HepG2 (cell line): Measurements from ENCODE around the gene ZNF79. TPM values are rescaled to one million over a fixed set of nuclear protein-coding genes. Genes with fewer than 3 reads are reported as not detected.
A peak's percentile ranks its signal among the peaks of the same experiment; 100 is the strongest.

Experiments
- ARNTL ChIP-seq: sonication (generic); formaldehyde crosslinking; IDR thresholded peaks from 2 replicates; pipeline ENCODE4 v1.4.0; 2020; ENCODE audit warnings: mild to moderate bottlenecking, missing genetic modification reagents
- CC2D1A ChIP-seq: sonication (generic); formaldehyde crosslinking; IDR thresholded peaks from 2 replicates; pipeline ENCODE4 v1.8.1; 2023; ENCODE audit warnings: mild to moderate bottlenecking, missing genetic modification reagents
- FLYWCH1 ChIP-seq: sonication (generic); formaldehyde crosslinking; IDR thresholded peaks from 2 replicates; pipeline ENCODE4 v1.8.1; 2023; ENCODE audit warnings: mild to moderate bottlenecking, missing genetic modification reagents
- HNRNPL ChIP-seq: fragments of 200-400 bp; formaldehyde crosslinking; IDR thresholded peaks from 2 replicates; pipeline ENCODE4 v1.6.1; 2017; ENCODE audit warnings: mild to moderate bottlenecking, low read depth, low read length
- NFIB ChIP-seq: sonication (generic); formaldehyde crosslinking; IDR thresholded peaks from 2 replicates; pipeline ENCODE4 v1.9.0; 2021; ENCODE audit warnings: missing genetic modification reagents, mild to moderate bottlenecking, borderline replicate concordance
- NONO ChIP-seq, 2 experiments: fragments of 450-650 bp in 1 of 2; sonication (generic) in 1 of 2; formaldehyde crosslinking in 1 of 2; IDR thresholded peaks in 1 of 2; conservative IDR thresholded peaks in 1 of 2; 2 replicates each; pipeline versions ENCODE4 v1.6.1 to v1.8.0; 2017 to 2022; ENCODE audit warnings: mild to moderate bottlenecking in 1 of 2, missing genetic modification reagents in 1 of 2, moderate library complexity in 1 of 2
- ONECUT2 ChIP-seq: sonication (generic); formaldehyde crosslinking; IDR thresholded peaks from 2 replicates; pipeline ENCODE4 v1.4.0; 2020; ENCODE audit warnings: missing genetic modification reagents
- POLR2AphosphoS2 ChIP-seq: IDR thresholded peaks from 2 replicates; pipeline ENCODE4 v1.6.1; 2011; ENCODE audit warnings: low read depth, low read length, improper control_type of control experiment
- POLR2AphosphoS5 ChIP-seq: IDR thresholded peaks from 2 replicates; pipeline ENCODE4 v1.6.1; 2012; ENCODE audit warnings: low read depth, low read length
- PRMT3 ChIP-seq: sonication (generic); formaldehyde crosslinking; IDR thresholded peaks from 2 replicates; pipeline ENCODE4 v1.8.1; 2022; ENCODE audit warnings: low read depth, mild to moderate bottlenecking, moderate library complexity, missing genetic modification reagents, borderline replicate concordance
- RNF2 ChIP-seq: fragments of 450-650 bp; conservative IDR thresholded peaks from 2 replicates; pipeline ENCODE4 v1.6.1; 2016; ENCODE audit warnings: low read depth
- SIN3A ChIP-seq: IDR thresholded peaks from 2 replicates; pipeline ENCODE4 v1.6.1; 2011; ENCODE audit warnings: low read depth, mild to moderate bottlenecking, control low read depth, low read length, borderline replicate concordance
- SMAD1 ChIP-seq: sonication (generic); formaldehyde crosslinking; IDR thresholded peaks from 2 replicates; pipeline ENCODE4 v1.4.0; 2020; ENCODE audit warnings: missing genetic modification reagents, low read depth, mild to moderate bottlenecking, borderline replicate concordance
- SMAD3 ChIP-seq: sonication (generic); formaldehyde crosslinking; IDR thresholded peaks from 2 replicates; pipeline ENCODE4 v1.4.0; 2020; ENCODE audit warnings: missing genetic modification reagents
- TGIF2 ChIP-seq: IDR thresholded peaks from 2 replicates; pipeline ENCODE4 v1.6.1; 2016; ENCODE audit warnings: control low read depth, missing compliant biosample characterization
- ZNF543 ChIP-seq: sonication (generic); formaldehyde crosslinking; IDR thresholded peaks from 2 replicates; pipeline ENCODE4 v1.4.0; 2020; ENCODE audit warnings: mild to moderate bottlenecking, missing genetic modification reagents
- ZNF768 ChIP-seq: sonication (generic); formaldehyde crosslinking; IDR thresholded peaks from 2 replicates; pipeline ENCODE4 v1.4.0; 2020; ENCODE audit warnings: missing genetic modification reagents
- ZSCAN31 ChIP-seq: sonication (generic); formaldehyde crosslinking; IDR thresholded peaks from 2 replicates; pipeline ENCODE4 v1.5.0; 2020; ENCODE audit warnings: low read depth, mild to moderate bottlenecking, missing genetic modification reagents
- polyA plus RNA-seq, 8 experiments: library from polyadenylated mRNA; depleted of rRNA in 3 of 8; stranded (reverse) in 7 of 8; unstranded in 1 of 8; fragments of >200 nt; fragmentation: Illumina TruSeq in 4 of 8; extraction: Trizol in 4 of 8; gene quantifications; 2 replicates each; pipeline versions ENCODE4 v1.2.1 to v1.2.3, GENCODE V29; 2011 to 2016; ENCODE audit warnings: low read depth in 4 of 8, missing spikeins in 1 of 8, mixed read lengths in 1 of 8; ENCODE audit not compliant: insufficient read depth in 1 of 8
- total RNA-seq, 5 experiments: library from RNA; depleted of rRNA; stranded (reverse); fragments of >200 nt; fragmentation: Illumina TruSeq; extraction: Trizol; gene quantifications; 2 replicates each; pipeline ENCODE4 v1.2.3, GENCODE V29; 2016; ENCODE audit warnings: low read depth in 1 of 5
- TF ChIP-seq, protein P1 (sequence below): sonication (generic); formaldehyde crosslinking; IDR thresholded peaks from 2 replicates; pipeline ENCODE4 v1.4.0; 2020; ENCODE audit warnings: missing genetic modification reagents, borderline replicate concordance
- TF ChIP-seq, protein P2 (sequence below), 2 experiments: sonication (generic) in 1 of 2; formaldehyde crosslinking in 1 of 2; IDR thresholded peaks; 2 replicates each; pipeline versions ENCODE4 v1.4.0 to v1.6.1; 2016 to 2020; ENCODE audit warnings: borderline replicate concordance in 1 of 2, low read depth in 1 of 2, mild to moderate bottlenecking in 1 of 2, missing genetic modification reagents in 1 of 2
- TF ChIP-seq, protein P3 (sequence below): sonication (generic); formaldehyde crosslinking; IDR thresholded peaks from 2 replicates; pipeline ENCODE4 v1.8.1; 2023; ENCODE audit warnings: mild to moderate bottlenecking, moderate library complexity, missing genetic modification reagents

Gene ZNF79
- total and polyA plus RNA-seq, 2 of the 13 experiments (the other 11 are each of a cell fraction or from before 2014, with no cell fraction given) = 3.7 to 8.1 TPM

DNA sequence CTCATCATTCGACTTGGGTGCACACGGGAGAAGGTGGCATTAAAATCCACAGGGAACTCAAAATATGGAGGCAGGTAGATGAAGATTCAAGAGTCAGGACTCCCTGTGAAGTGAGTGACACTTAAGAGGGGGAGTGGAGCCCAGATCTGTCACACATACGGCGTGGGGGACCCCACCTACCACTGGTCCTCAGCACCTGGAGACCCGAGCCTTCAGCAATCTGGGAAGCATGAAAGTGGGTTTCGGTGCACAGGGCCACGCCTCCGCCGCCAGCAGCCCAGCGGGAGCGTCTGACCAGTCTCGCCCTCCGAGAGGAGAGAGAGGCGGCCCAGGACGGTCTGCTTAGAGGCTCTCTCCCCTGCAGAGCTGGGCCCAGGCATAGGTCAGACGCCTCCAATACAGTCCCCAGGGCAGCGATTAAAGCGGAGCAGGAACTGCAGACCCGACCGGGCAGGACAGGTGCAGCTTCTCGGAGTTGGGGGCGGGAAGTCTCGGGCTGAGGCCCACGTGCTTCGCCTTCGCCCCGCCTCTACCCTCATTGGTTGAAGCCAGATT is 27.9 kb upstream of the ZNF79 start (continued):
- TF ChIP-seq ZNF768 (CRISPR knock-in tag) = peak; percentile 22; the same call in 1 of the 2 replicates
- no peak for TF ChIP-seq FLYWCH1 (CRISPR knock-in tag)
- TF ChIP-seq CC2D1A (CRISPR knock-in tag) = no peak
- TF ChIP-seq SIN3A = peak; percentile 95
- TF ChIP-seq RNF2 = 0 out of 2 replicates have a peak, but pooled peaks have one; percentile 39
- TF ChIP-seq ARNTL (CRISPR knock-in tag) = peak; percentile 71; the same call in 1 of the 2 replicates
- no peak for TF ChIP-seq NONO (IDR thresholded peaks at IDR 0.05)
- TF ChIP-seq NONO (CRISPR knock-in tag; conservative IDR thresholded peaks at IDR 0.05) = 0 out of 2 replicates have a peak, but pooled peaks have one; percentile 6
- TF ChIP-seq TGIF2 (CRISPR knock-in tag) = peak; percentile 90
- TF ChIP-seq ZSCAN31 = no peak; the same call in 1 of the 2 replicates
- 0 out of 2 replicates have a peak, but pooled peaks have one; percentile 30 for TF ChIP-seq ONECUT2 (CRISPR knock-in tag)
- no peak for TF ChIP-seq NFIB
- TF ChIP-seq SMAD1 (CRISPR knock-in tag) = 0 out of 2 replicates have a peak, but pooled peaks have one; percentile 27
- 0 out of 2 replicates have a peak, but pooled peaks have one; percentile 51 for TF ChIP-seq HNRNPL
- TF ChIP-seq, protein P1, sequence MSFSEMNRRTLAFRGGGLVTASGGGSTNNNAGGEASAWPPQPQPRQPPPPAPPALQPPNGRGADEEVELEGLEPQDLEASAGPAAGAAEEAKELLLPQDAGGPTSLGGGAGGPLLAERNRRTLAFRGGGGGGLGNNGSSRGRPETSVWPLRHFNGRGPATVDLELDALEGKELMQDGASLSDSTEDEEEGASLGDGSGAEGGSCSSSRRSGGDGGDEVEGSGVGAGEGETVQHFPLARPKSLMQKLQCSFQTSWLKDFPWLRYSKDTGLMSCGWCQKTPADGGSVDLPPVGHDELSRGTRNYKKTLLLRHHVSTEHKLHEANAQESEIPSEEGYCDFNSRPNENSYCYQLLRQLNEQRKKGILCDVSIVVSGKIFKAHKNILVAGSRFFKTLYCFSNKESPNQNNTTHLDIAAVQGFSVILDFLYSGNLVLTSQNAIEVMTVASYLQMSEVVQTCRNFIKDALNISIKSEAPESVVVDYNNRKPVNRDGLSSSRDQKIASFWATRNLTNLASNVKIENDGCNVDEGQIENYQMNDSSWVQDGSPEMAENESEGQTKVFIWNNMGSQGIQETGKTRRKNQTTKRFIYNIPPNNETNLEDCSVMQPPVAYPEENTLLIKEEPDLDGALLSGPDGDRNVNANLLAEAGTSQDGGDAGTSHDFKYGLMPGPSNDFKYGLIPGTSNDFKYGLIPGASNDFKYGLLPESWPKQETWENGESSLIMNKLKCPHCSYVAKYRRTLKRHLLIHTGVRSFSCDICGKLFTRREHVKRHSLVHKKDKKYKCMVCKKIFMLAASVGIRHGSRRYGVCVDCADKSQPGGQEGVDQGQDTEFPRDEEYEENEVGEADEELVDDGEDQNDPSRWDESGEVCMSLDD = no peak
- 0 out of 2 replicates have a peak, but pooled peaks have one; percentile 16 for TF ChIP-seq POLR2AphosphoS2
- TF ChIP-seq PRMT3 (CRISPR knock-in tag) = 0 out of 2 replicates have a peak, but pooled peaks have one; percentile 50
- no peak for TF ChIP-seq ZNF543 (CRISPR knock-in tag)
- peak; percentile 54; the same call in 1 of the 2 replicates for TF ChIP-seq SMAD3
- TF ChIP-seq, protein P2, sequence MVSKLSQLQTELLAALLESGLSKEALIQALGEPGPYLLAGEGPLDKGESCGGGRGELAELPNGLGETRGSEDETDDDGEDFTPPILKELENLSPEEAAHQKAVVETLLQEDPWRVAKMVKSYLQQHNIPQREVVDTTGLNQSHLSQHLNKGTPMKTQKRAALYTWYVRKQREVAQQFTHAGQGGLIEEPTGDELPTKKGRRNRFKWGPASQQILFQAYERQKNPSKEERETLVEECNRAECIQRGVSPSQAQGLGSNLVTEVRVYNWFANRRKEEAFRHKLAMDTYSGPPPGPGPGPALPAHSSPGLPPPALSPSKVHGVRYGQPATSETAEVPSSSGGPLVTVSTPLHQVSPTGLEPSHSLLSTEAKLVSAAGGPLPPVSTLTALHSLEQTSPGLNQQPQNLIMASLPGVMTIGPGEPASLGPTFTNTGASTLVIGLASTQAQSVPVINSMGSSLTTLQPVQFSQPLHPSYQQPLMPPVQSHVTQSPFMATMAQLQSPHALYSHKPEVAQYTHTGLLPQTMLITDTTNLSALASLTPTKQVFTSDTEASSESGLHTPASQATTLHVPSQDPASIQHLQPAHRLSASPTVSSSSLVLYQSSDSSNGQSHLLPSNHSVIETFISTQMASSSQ (IDR thresholded peaks at IDR 0.05; ENCODE audit: low read depth) = no peak
- TF ChIP-seq, protein P2 (CRISPR knock-in tag; IDR thresholded peaks at IDR 0.05; ENCODE audit: borderline replicate concordance) = 0 out of 2 replicates have a peak, but pooled peaks have one; percentile 1
- TF ChIP-seq, protein P3, sequence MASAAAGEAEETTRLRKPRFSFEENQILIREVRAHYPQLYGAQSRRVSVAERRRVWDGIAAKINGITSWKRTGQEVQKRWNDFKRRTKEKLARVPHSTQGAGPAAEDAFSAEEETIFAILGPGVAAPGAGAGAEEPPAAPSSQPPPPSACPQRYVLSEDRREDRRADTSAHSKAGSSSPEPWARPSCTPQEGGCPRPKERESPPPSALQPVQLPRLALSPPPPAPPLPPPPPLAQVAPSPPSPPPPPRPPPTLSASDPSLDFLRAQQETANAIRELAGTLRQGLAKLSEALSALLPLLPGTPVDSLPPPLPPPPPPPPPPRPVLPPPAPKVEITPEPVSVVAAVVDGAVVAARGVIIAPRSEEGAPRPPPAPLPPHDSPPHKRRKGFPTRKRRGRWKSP (CRISPR knock-in tag) = 0 out of 2 replicates have a peak, but pooled peaks have one; percentile 27
- TF ChIP-seq POLR2AphosphoS5 = peak; percentile 72
